ENCODE data around the gene HRH1.
A peak's percentile ranks its signal among the peaks of the same experiment; 100 is the strongest.
"Not testable (repeated sequence)": the region's sequence is repeated elsewhere in the genome, so short reads cannot be mapped to it uniquely, and the experiment has no call there.

Gene HRH1

DNA sequence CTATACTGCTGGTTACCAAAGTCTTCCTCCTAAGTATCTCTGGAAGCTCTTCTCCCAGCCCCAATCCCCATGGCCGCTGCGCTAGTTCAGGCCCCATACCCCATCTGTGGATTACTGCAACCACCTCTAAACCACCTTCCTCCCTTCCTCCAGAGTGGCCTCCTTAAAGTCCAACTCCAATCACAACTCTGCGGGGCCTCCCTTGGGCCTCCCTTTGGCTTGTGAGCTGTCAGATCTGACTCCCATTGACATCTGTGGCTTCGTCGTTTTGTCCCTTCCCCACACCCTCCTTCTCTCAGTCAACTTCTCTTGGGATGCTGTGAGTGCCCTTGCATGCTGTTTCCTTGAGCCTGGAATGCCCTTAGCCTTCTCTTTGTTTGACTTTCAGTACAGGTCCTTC is 9.3 kb upstream of the HRH1 start:
- DNase-seq = no peak

DNA sequence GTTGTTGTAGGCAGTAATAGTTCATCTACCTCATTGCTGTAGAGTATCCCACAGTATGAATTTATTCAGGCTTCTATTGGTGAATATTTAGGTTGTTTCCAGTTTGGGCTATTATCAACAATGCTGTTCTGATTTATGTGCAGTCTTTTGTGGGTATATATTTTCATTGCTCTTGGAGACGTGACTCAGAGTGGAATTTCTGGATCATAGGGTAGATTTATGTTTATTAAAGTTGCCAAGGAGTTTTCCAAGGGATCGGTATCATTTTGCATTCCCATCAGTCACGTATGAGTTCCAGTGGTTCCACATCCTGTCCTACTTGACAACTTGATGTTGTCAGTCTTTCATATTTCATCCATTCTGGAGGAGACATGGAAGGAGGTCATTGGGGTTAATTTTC is 8.4 kb upstream of the HRH1 start:
- DNase-seq = no peak

DNA sequence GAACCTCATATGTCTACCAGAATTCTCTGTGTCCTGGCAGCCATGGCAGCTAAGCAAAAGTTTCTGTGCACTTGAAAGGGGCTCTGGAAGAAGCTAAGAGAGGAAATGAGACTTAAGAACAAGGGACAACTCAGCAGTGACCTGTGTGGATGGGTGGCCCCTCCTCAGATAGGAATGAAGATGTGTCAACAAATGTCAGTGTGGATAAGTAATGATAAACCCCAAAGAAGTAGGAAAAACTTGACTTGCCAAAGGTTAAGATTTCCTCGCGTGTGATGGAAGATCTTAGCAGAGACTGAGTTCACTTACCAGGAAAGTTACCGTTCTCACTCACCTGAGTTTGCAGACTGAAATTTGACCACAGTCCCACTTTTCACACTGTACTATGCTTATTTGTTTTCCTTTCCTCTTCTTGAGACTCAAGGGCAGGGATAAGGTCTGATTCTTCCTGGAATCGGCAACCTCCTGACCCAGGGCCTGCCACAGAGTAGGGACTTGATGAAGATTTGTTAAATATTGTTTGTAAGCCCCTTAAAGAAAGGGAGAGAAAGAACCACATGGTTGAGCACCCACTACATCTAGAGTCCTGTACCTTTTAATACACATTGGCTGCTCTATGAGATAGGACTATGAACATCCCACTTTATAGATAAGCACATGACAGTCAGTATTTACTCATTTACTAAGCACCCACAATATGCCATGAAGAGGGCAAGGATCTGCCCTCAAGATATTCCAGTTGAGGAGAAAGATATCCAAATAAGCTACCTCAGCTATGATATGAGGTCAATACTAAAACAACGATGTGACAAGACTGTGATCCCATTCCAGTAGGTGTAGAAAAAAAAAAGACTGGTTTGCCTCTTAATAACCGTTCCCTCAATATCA is 7.3 kb upstream of the HRH1 start:
- DNase-seq = no peak

DNA sequence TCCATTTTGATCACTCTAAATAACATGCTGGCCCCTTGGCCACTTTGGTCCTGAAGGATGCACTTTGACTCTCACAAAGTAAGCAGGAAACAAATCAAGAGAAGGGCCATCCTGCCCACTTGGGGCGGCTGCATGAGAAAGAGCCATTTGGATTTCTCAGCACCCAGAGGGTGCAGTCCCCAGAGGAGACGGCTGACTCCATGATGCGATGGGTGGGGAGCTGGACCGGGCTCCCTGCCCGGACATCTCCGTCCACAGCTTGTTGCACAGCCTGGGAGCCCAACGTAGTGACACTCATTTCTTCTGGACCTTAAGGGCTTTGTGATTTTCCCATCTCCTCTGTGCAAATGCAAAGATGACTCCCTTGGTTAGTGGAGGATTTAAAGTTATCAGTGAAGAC is 4.0 kb upstream of the HRH1 start:
- DNase-seq = no peak

DNA sequence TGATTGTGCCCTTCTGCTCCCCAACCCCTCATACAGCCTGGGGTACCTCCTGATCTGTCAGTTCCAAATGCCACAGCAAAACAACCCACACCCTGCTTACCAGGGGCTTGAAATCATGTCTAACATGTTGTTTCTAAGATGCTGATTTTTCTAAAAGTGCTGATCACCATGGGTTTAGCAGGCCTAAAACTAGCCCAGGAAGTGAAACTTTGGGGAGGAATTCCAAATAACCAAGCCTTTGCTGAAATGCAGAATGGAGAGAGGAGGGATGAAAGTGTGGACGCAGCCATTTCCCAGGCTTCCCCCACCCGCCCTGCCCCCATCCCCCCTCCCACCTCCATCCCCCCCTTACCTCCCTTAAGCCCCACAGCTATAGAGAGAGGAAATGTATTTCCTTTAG is 2.0 kb upstream of the HRH1 start:
- no peak for DNase-seq

DNA sequence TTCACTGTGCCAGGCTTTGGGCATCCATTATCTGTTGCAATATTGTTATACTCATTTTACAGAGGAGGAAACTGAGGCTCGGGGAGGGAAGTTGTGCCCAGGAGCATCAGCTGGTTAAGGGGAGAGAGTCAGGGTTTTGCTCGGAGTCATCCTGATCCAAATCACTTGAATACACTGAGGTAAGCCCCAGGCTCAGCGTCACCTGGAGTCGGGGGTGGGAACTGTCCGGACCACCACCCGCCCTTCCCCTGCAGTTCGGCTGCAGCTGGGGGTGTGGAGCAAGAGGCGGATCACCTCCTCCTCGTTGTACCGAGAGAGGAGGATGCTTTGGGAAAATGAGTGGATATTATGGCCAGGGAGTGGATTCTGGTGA is 646 bp downstream of the HRH1 start:
- DNase-seq = no peak

DNA sequence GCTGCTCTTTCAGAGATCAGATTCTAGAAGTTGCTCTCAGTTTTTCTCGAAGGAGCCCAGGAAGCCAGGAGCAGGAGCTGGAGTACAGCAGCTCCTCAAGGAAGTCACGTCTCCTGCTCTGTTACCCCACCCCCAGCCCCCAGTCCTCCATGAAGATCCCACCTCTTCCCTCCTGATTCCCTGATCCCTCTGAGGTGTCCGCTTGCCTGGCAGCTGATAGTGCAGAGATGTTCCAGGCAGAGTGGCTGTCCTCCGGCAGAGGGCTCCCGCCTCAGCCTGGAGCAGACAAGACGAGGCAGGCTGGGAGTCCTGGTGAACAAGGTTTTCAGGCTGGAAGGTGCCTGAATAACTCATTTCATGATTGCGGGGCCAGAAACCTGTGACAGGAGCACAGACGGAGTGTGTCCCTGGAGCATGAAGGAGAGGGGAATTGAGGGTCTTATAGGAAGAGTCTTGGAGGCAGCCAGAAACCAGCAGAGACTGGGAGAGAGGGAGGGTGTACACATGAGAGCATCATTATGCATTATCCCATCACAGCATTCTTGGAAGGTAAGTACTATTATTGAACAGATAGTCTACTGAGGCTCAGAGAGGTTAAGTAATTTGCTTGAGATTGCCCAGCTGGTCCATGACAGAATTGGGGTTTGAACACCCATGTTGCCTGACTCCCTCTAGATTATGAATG is 1.2 kb downstream of the HRH1 start:
- peak in 1 of 2 experiments; percentile 6 for DNase-seq

DNA sequence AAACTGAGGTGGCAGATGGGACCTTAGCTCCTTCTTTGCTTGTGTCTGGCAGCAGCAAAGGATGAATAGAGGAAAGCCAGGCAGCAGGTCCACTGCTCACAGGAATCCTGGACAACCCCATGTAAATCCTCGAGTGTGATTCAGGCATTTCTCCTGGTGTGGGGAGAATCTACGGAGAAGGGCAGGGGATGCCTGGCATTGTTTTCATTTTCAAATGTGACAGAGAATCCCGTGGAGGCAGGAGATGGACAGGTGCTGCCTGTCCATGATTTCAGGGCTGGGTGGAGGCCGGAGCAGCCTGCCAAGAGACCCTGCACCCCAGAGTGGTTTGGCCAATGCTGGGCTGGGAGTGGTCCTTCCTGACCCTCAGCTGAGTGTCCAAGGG is 1.7 kb downstream of the HRH1 start:
- no peak for DNase-seq

DNA sequence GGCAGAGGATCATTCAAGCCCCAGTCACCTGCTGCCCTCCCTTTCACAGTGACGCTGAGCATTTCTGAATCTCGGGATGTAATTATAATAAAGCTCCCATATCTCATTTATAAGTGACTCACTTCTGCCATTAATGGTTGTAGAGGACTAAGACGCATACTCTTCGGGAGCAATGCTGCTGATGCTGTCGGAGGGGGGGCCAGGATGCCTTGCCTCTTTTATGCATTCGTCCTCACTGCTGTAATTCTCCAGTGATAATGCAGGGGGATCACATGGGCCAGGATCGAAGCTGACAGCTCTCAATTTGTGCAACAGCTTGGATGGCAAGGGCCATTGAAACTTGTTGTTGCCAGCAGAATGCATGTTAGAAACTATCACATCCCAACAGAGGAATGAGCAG is 3.1 kb downstream of the HRH1 start:
- no peak for DNase-seq

DNA sequence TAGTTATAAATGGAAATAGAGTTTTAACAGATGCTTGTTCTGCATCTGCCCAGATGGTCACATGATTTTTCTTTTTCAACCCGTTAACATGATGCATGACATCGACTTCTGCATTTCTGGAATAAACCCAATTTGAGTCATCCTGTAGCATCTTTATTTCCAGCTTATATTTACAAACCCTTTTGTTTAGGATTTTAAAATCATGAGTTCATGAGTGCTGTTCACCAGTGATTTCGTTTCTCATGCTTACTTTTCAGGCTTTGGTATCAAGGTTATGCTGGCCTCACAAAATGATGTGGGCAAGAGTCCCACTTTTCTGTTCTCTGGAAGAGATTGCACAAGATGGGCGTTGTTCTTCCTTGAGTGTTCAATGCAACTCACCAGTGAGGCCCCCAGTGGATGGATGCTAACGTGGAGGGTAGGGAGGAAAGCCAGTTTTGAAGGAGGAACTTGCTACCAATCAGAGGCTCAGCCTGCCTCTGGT is 5.2 kb downstream of the HRH1 start:
- DNase-seq = no peak

DNA sequence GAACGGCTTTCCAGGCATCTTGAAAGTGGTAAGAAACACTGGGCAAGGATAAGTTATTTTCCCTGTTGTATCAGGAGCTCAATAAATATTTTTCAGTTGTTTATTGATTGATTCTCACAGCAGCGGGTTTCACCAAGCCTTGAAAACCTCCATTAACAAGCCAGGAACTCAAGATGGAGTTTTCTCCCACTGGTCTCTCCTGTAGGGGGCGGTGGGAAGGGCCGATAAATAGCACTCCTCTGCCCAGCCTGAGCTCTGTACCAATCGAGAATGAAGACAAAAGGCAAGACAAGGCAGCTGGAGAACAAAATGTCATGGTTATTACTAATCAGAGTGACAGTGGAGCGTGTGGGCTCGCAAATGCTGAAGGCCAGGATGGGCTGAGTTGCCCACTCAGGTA is 7.4 kb downstream of the HRH1 start:
- no peak for DNase-seq

DNA sequence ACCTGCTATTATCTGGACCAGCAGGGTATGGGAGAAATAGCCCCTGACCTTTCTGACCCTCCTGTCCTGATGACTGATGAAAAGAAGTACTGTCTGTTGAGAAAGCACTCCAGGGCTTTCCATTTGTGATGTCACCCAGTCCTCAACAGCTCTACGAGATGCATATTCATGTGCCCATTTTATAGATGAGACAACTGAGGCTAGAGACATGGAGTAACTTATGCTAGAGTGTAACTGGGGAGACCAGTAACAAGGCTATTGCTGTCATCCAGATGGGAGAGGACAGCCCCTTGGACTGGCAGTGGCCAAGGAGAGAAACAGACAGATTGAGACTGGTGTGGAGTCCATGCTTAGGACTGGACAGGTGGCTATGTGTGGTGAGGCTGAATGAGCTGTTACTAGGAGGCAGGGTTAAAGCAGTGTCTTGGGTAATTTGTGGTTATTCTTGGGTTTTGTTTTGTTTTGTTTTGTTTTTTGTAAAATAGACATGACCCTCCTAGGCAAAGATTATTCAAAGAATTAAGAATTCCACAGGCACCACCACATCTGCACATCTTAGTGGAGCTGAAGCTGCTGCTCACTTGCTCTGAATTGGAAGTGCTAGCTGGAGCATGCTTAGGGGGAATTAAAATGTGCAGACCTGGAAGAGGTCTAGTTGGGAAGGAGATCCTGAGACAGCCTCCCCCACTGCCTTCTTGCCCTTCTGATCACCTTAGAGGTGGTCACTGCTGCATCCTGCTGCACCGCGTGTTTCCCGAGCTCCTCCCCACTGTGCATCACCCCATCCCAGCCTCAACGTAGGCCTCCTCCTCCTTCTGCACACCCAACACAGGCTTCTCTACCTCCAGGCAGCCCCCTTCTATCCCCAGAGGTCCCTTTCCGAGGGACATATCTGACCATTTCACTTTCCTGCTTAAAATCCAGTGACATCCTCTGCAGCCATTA is 8.4 kb downstream of the HRH1 start:
- no peak for DNase-seq

DNA sequence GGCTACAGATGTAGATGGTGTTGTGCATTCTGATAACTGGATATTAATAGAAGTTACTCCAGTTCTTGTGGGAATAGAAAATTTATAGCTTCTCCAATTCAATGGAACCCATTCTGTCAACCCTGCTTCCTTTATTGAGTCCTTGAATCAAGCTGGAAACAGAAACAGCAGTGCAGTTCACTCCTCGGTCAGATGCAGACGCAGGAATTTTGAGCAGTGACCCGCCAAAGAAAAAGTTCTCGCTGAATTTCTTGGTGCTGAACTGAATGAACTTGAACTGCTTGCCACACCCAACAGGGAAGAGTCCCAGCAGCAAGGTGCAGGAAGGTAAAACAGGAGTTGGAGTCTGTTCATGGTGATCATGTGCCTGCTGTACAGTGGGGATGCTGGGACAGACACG is 10.3 kb downstream of the HRH1 start:
- DNase-seq = no peak

DNA sequence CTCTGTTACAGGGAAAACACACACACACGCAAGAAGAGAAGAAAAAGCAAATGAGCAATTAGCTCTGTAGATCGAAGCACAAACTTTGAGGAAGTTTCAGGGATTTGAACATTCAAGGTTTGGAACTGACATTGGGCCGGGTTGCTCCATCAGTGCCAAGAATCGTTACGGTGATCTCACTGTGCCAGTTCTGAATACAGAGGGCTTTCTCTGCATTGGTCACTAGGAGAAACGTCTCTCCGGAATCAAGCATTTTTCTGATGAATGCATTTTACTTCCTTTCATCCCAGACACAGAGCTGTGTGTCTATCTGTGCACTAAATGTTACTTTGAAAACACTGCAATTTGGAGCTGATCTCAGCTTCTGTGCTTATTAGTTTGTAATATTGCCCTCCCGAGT is 11.2 kb downstream of the HRH1 start:
- no peak for DNase-seq

DNA sequence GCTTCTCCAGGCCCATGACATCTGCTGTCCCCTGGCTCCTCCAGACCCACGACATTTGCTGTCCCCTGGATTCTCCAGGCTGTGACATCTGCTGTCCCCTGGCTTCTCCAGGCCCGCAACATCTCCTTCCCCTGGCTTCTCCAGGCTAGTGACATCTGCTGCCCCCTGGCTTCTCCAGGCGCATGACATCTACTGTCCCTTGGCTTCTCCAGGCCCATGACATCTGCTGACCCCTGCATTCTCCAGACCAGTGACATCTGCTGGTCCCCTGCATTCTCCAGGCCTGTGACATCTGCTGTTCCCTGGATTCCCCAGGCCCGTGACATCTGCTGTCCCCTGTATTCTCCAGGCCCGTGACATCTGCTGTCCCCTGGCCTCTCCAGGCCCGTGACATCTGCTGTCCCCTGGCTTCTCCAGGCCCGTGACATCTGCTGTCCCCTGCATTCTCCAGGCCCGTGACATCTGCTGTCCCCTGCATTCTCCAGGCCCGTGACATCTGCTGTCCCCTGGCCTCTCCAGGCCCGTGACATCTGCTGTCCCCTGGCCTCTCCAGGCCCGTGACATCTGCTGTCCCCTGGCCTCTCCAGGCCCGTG is 12.6 kb downstream of the HRH1 start:
- DNase-seq = not testable (repeated sequence)

DNA sequence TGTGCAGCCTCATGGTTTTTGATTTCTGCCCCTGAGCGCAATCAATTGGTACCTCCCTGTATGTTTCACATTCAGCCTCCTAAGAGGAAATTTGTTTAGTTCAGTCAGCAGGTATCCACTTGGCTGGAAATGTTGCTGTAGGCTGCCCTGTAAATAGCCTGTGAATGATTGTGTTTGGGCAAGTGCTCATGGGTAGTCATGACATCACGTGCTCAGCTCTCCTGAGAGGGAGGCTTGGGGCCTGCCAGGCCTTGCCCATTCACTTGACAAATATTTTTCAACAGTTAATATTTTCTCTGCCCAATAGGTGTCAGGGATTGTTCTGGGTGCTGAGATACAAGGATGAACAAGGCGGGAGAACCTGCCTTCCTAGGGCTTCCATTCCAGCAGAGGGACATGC is 13.3 kb downstream of the HRH1 start:
- DNase-seq = no peak

DNA sequence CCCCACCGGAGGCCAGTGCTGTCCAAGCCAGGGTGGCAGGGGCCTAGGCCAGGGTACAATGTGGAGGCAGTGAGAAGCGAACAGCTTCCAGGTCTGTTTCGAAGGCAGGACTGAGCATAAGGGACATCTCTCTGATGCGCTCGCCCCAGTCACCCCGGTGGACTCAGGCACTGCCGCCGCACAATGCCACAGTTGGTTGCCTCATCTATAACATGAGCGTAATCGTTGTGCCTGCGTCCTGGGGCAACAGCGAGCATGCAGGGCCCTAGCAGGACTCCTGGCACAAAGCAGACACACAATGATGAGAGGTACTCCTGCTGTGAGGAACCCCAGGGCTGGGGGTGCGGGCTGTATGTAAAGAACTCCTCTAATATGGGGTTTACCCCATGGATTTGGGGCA is 14.1 kb downstream of the HRH1 start:
- DNase-seq = no peak

DNA sequence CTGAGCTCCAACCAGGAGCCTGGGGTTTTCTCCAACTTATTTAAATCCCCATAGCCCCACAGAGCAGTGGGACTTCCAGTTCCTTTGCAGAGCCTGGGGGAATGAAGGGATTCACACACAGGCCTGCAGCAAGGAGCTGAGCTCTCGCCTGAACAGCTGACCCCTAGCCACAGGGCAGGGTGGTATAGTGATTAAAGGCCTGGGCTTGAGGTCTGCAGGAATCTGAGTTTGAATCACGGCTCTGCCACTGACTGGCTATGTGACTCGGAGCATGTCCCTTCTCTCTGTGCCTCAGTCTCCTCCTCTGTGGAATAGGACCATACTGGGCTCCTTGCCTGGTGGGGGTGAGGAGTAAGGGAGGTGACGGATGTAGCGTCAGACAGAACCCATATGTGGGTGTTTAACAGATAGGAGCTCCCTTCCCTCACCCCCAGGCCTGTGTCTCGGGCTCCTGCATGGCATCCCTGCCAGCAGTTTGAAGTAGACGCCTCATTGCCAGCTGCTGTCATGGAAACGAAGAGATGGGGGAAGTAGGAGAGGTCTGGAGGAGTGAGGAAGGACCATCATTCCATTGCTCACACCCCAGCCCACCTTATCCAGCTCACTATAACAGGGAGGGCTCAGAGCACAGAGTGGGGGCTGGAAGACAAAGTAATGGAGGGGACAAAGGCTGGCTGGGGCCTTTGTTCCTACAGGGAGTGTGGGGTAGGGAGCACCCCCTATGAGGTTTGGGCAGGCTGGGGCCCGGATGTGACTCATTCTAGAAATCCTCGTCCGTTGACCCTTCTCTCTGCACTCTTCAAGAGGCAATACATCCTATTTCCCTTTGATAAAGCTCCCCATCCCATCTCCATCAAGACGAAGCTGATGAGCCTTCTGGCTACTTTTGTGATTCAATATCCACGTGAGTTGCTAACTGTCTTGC is 14.8 kb downstream of the HRH1 start:
- DNase-seq = no peak

DNA sequence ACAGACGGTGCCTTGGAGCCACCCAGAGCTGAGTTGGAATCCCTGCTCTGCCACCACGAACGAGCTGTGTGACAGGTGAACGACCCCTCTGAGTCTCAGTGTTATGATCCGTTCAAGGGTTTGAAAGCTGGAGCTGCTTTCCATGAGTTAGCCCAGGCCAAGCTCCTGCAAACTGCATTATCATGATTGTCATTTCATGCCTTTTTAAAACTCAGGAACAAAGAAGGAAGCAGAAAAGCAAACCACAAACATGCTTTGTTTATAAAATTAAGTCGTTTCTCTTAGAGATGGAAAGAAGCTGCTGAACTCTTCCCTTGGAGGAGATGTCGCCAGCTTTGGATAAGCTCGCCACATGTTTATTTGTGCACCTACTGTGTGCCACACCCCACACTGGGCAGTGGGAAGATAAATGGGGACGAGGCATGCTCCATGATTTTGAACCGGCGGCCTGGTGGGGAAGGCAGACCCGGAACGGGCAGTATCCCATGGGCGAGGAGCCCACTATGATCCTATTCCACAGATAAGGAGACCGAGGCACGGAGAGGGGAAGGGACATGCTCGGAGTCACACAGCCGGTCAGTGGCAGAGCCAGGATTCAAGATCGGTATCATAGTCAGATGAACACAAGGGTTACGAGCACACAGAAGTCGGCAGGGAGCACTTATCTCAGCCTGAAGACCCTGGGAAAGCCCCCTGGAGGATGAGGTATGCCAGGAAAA is 15.9 kb downstream of the HRH1 start:
- no peak for DNase-seq

DNA sequence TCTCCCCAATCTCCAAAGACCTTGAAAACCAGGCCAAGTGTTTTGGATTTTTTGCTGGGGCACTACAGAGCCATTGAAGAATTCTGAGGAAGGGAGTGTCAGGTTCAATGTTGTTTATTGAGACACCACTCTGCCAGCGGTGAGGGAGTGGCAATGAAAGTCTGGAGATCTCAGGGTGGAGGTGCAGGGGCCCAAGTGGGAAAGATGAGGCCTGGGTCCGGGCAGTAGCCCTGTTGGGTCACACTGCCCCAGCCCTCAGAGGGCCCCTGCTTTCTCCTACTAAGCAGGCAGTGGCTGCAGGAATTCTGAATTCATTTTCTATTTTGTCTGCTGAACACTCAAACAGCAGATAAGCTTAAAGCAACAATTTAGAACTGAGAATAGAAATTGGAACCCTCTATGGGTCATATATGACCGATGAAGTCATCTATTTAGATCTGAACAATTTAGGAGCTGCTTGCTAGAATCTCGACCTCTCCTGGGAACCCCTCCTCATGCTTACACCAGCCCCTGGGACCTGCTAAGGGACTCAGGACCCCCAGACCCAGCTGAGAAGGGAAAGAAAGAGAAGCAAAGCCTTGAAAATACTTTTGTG is 17.9 kb downstream of the HRH1 start:
- DNase-seq = no peak
